Retinal pigment epithelial cell (primary cell): ENCODE data around the gene SP6.

Experiments used
- DNase-seq: peaks from one replicate; pipeline ENCODE4 v3.0.0-alpha.2; 2010; ENCODE audit warnings: low read depth
- H3K4me3 ChIP-seq: 2 replicates; pipeline ENCODE4 v1.5.1; 2011; ENCODE audit warnings: mild to moderate bottlenecking, low read length, control low read depth, moderate library complexity
- TF ChIP-seq, protein P1 (sequence below): conservative IDR thresholded peaks from 2 replicates; pipeline ENCODE4 v1.5.1; 2011; ENCODE audit warnings: low read depth, low read length, control low read depth, inconsistent platforms

SP6 gene

GRCh38 chr17:47831003-47831933 is 19.7 kb downstream of the SP6 start, which contains the start of the genes LRRC46 and MRPL10:
LRRC46 (plus strand) TSS chr17:47831670; CDS start chr17:47831990, 320 bp downstream.
MRPL10 (minus strand) TSS chr17:47831541; CDS start chr17:47831511, 30 bp downstream.
- DNase-seq, result peak; percentile 66
- TF ChIP-seq, protein P1, sequence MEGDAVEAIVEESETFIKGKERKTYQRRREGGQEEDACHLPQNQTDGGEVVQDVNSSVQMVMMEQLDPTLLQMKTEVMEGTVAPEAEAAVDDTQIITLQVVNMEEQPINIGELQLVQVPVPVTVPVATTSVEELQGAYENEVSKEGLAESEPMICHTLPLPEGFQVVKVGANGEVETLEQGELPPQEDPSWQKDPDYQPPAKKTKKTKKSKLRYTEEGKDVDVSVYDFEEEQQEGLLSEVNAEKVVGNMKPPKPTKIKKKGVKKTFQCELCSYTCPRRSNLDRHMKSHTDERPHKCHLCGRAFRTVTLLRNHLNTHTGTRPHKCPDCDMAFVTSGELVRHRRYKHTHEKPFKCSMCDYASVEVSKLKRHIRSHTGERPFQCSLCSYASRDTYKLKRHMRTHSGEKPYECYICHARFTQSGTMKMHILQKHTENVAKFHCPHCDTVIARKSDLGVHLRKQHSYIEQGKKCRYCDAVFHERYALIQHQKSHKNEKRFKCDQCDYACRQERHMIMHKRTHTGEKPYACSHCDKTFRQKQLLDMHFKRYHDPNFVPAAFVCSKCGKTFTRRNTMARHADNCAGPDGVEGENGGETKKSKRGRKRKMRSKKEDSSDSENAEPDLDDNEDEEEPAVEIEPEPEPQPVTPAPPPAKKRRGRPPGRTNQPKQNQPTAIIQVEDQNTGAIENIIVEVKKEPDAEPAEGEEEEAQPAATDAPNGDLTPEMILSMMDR, result peak; percentile 63
- H3K4me3 ChIP-seq, result peak within 1 kb of the TSS; percentile 92

GRCh38 chr17:47830396-47831002 is 20.5 kb downstream of the SP6 start:
- H3K4me3 ChIP-seq, result peak overlapping the region; percentile 92
- DNase-seq, result no peak
- TF ChIP-seq, protein P1, result no peak

DNA sequence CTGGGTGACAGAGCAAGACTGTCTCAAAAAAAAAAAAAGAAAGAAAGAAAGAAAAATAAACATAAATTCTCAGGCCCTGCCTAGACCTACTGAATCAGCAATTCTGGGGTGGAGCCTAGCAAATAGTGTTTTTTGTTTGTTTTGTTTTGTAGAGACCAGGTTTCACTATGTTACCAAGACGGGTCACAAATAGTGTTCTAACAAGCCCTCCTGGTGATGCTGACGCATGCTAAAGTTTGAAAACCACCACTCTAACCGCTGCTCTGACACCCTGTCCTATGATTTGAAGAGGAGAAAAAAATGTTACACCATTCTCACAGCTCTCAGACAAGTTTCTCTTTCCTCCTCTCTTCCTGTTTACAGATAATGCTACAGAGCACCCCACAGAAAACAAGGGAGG is 21.1 kb downstream of the SP6 start:
- TF ChIP-seq, protein P1, result no peak
- DNase-seq, result no peak

GRCh38 chr17:47823519-47823918 is 27.4 kb downstream of the SP6 start:
- no peak for DNase-seq

More for the DNA sequence above, 21.1 kb downstream of the SP6 start:
- H3K4me3 ChIP-seq, result no peak overlapping the region

GRCh38 chr17:47822785-47823184 is 28.2 kb downstream of the SP6 start:
- no peak overlapping the region for H3K4me3 ChIP-seq
- DNase-seq, result no peak
- TF ChIP-seq, protein P1, result no peak

More at GRCh38 chr17:47823519-47823918, 27.4 kb downstream of the SP6 start:
- TF ChIP-seq, protein P1, result no peak
- no peak overlapping the region for H3K4me3 ChIP-seq

- DNase-seq, result peak; percentile 72
- TF ChIP-seq, protein P1, result peak; percentile 16
- H3K4me3 ChIP-seq, result peak within 1 kb of the TSS; percentile 89
Observed at GRCh38 chr17:47821424-47822391, 29.3 kb downstream of the SP6 start, which contains the start of gene OSBPL7. OSBPL7 (minus strand) TSS chr17:47821794; CDS start chr17:47820278, 1,516 bp downstream.
